Measurements from ENCODE around the gene GIMAP7.

GIMAP7 gene

GRCh38 chr7:150538259-150538658 lies 23.6 kb downstream of the GIMAP7 start:
- no peak for DNase-seq (ENCODE audit: extremely low read depth, low read depth)
- TF ChIP-seq CTCF (IDR thresholded peaks at IDR 0.05; ENCODE audit: low read depth, low read length): no peak

DNA sequence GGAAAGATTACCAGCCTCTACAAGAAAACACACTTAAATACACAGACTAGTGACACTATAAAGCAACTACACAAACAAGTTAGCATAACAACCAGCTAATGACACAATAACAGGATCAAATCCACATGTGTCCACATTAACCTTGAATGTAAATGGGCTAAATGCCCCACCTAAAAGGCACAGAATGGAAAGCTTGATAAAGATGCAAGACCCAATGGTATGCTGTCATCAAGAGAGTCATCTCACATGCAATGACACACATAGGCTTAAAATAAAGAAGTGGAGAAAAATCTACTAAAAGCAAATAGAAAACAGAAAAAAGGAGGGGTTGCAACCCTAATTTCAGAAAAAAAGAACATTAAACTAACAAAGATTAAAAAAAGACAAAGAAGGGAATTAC lies 38.5 kb downstream of the GIMAP7 start:
- no peak for DNase-seq (ENCODE audit: extremely low read depth, low read depth)

DNA sequence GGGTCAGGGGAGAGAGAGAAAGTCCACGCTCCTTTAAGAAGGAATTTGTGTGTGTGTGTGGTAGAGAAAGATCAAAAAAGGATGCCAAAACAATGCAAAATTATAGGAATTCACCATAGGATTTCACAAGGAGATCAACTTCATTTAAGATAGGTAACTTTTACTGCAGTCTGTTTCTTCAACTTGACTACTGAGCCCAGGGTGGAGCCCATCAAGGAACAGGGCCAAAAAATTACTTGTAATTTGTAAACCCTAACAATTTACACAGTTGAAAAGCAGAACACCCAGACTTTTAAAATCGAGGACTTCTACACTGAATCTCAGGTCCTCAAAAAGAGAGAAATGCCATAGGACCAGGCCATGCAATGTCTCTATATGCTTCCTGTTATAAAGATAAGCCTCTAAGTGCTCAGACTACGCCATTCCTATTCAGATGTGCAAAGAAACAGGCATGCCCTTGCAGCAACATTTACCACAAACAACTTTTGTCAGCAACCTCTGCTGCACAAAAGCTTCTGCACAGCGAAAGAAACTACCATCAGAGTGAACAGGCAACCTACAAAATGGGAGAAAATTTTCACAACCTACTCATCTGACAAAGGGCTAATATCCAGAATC lies 42.0 kb downstream of the GIMAP7 start:
- no peak for TF ChIP-seq CTCF (IDR thresholded peaks at IDR 0.05; ENCODE audit: low read depth, low read length)
- DNase-seq (ENCODE audit: extremely low read depth, low read depth): no peak

More for the DNA sequence above, 38.5 kb downstream of the GIMAP7 start:
- no peak for TF ChIP-seq CTCF (IDR thresholded peaks at IDR 0.05; ENCODE audit: low read depth, low read length)

DNA sequence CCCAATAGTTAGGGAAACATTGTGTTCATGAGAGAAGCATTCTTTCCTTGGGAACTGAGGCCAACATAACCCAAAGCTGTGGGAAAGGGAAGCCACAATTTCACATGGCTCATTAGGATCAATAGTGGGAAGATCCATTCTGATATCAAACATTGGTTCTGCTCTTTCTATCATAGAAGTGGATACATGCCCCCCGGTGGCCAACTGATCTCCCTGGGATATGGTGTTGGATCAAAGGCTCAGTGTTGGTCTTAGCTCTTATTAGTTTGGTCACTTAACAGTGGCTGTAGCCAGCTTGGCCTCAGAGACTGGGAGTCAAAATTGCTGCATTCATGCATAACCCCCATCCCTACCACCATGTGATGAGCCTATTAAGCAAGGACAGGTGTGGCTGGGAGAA lies 45.8 kb downstream of the GIMAP7 start:
- TF ChIP-seq CTCF (IDR thresholded peaks at IDR 0.05; ENCODE audit: low read depth, low read length): no peak
- no peak for DNase-seq (ENCODE audit: extremely low read depth, low read depth)

GRCh38 chr7:150562919-150563318 lies 48.2 kb downstream of the GIMAP7 start:
- no peak for DNase-seq (ENCODE audit: extremely low read depth, low read depth)
- TF ChIP-seq CTCF (IDR thresholded peaks at IDR 0.05; ENCODE audit: low read depth, low read length): no peak

GRCh38 chr7:150564006-150564405 lies 49.3 kb downstream of the GIMAP7 start:
- DNase-seq (ENCODE audit: extremely low read depth, low read depth): no peak
- no peak for TF ChIP-seq CTCF (IDR thresholded peaks at IDR 0.05; ENCODE audit: low read depth, low read length)

DNA sequence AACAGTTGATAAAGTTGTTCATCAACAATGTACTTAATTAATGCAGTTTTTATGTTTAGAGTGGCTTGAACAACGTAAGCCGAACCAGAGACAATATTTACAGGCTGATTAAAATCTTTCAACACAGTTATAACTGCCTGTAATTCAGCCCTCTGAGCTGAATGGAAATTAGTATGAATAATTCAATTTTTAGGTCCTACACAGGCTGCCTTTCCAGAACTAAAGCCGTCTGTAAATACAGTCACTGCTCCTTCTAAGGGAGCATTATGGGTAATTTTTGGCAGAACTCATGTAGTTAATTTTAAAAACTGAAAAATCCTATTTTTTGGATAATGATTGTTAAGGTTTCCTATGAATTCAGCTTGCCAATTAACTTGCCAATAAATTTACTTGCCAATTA lies 49.9 kb downstream of the GIMAP7 start:
- TF ChIP-seq CTCF (IDR thresholded peaks at IDR 0.05; ENCODE audit: low read depth, low read length): no peak
- DNase-seq (ENCODE audit: extremely low read depth, low read depth): no peak
